ENCODE measurements around the gene SPTBN2.

SPTBN2 gene

DNA sequence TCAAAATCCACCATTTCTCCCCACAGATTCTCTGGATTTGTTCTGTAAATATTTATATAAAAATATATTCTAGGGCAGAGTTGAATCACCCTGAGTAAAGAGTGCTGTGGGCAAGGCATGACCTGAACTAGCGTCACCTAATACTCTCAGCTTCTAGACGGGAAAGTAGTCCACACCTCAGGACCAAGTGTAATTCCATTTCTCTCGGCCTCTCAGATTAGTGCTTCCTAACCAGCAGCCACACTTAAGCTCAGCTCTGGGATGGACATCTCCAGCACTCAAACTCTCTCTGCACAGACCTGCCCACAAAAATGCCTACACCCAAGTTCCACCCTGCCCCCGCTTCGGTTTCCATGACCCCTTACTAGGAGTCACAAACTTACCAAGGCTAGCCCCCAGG, 5.3 kb downstream of the SPTBN2 start:
- no peak for DNase-seq

DNA sequence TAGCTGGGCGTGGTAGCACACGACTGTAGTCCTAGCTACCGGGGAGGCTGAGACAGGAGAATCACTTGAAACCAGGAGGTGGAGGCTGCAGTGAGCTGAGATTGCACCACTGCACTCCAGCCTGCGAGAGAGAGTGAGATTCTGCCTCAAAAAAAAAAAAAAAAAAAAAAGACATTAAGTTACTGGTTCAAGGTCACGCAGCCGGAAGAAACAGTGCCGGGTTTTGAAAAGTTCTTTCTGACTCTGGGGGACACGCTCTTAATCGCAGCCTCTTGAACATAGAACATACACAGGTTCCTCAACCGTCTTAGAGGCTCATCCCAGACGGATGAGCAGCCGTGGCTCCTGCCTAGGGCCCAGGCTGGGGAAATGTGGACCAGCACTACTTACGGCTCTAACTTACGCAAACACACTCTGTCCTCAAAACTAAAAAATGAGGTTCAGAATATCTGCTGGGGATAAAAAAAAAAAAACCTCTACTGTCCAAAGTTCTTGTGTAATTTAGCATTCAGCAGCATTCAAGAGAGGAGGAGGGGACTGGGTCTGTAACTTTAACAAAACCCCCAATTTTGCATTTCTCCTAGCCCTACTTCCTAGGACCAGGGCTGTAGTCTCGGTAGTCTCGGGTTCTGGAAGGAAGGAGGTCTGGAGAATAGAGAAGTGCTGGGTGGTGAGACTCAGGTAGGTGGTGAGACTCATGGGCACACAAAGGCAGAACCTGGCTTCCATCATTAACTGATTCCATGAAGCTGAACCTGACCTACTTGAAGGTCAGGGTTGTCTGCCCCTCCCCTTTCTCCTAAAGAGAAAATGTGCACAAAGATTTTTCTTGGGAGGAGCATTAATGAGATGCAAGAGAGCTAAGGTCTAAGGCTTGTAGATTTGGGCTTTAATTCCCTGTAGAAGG, 6.0 kb downstream of the SPTBN2 start:
- DNase-seq, result no peak

DNA sequence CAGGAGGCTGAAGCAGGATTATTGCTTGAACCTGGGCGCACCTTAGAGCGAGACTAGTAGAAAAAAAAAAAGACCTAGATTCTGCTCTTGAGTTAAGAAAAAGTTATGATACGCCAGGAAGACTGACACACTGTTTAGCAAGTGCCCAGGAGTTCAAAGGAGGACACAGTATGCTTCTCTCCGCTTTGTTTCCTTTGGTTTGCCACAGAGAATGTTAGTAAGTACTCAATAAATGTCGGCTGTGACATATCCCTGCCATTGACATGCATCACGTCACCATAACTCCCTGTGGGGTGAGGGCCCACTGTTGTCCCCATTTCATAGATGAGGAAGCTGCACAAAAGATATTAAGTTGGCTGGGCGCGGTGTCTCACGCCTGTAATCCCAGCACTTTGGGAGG, 7.1 kb downstream of the SPTBN2 start:
- no peak for DNase-seq

DNA sequence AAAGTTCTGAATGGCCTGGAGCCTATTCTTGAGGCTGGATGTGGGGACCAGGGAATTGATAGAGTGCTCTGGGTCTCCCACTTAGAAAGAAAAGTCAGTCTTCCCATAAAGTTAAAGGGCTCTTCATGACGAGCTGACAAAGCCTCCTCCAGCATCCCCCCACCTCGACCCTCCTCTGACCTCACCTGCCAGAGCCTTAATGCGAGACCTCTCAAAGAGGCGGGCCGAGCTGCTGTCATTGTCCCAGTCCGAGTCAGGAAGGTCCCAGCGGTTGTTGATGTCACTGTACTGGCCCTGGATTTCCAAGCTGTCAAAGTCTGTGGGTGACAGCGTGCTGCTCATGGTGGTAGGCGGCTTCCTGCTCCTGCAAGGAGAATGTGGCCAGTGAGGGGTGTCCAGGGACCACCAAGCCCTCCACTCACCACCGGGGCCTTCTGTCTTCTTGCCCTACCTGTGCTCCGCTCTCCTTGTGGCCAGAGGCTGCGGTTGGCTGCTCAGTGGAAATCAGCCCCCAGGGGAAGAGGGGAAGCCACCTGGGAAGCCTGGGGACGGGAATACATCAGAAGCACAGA, 8.0 kb downstream of the SPTBN2 start:
- no peak for DNase-seq

DNA sequence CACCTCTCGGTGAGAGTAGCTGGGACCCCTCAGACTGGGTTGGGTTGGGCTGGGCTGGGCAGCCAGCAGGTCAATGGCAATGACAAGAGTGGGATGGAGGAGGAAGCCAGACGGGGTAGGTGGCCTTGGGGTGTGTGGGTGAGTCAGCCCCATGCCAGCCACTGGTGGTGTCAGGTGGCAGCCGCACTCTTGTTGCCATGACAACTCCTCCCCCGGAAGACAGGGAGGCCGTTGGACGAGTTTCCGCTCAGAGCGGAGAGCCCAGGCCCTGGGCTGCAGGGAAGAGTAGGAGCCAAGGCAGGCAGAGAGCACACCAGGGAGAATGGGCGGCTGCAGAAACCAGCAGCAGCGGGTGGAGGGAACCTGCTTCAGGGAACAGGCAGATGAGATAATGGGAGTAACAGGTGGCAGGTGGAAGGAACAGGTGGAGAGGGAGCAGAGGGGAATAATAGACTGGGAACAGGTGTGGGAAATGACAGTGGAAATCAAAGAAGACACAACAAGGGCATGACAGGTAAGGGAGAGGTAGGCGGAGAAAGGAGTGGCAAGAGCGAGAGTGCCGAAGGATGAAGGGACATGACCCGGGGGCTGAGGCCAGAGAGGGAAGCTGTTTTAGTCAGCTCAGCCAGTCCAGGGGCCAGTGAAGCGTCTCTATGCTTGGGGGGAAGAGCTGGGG, 8.7 kb downstream of the SPTBN2 start:
- DNase-seq, result no peak

DNA sequence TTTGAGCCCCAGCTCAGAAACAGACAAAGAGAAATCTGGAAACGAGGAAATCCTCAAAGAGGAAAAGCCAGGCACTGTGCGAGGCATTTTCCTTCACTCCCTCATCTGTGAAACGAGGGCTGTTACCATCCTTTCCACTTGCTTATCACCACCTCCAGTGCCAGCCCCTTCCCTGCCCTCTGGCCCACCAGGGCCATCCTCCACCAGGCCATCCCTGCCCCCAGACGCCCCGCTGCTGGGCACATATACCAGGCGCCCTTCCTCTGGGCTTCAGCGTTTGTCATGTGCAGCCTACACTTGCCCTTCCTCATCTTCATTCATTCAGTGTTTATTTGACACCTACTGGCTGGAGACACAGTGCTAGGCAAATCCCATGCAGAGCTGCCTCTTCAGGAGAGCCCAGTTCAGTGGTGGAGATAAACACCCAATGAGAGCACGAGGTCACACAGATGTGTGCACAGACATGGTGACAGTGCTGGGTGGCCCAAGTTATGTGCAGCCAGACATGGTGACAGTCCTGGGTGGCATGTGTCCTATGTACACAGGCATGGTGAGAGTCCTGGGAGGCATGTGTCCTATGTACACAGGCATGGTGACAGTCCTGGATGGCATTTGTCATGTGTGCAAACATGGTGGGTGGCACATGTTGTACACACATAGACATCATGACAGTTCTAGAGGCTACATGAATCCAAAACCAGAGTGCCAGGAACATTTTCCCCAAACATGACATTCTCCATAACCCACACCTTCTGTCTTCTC, 9.7 kb downstream of the SPTBN2 start:
- DNase-seq, result no peak

DNA sequence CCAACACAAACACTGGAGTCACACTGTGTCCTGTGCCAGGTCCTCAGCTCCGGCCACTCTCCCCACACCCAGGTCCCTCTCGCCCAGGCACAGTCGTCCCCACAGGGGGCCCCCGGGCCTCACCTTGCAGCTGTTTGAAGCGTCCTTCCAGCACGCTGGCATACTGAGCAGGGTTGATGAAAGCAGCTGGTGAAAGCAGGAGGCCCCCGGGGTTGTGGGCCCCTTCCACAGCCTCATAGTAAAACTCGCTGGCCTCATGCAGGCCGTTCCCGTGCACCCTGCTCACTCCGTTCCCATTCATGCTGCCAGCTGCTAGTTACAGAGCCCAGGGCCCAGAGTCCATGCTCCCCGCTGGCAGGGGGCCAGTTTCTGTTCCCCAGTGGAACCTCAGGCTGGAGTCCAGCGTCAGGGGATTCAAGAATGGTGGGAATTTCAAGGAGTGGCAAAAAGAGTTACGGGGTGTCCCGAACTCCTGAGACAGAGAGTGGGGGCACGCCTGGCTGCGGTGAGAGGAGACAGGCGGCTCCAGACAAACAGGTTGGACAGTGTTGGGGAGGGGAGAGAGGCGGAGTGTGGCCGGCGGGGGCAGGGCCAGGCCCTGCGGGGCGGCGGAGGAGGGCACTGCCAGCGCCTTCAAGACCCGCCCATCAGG, 10.6 kb downstream of the SPTBN2 start:
- DNase-seq, result no peak

DNA sequence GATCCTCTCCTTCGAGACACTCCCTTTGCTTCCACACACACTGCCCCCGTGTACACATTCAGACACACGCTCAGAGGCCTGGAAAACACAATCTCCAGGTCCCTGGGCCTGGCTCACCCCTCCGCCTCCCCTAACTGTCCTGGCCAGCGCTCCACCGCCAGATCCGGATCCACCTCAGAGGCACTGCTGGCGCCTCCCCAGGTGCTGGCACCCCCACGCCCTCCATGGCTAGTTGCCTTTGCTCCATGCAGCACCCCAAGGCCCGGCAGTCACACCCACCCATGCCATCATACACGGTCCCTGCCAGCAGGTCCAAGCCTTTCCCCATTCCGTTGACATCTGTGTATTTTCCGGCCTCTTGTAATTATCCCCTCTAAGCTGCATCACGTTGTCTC, 11.1 kb downstream of the SPTBN2 start:
- no peak for DNase-seq

DNA sequence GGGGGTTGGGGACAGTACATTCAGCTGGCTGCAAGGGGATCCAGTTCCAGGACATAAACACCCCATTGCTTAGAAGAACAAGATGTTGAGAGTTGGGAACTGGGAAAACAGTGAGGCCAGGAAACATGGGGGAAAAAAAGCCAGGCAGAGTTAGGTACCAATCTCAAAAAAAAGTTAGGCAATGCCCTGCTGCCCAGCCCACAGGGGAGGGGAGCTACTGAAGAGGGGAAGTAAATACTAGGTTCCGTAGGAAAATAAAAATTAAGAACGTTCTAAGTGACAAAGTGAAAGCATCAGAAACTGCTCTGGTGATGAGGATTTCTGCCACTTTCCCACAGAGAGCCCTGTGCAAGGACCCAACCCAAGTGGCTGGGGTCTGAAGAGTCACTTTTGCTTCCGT, 12.0 kb downstream of the SPTBN2 start:
- DNase-seq, result no peak

DNA sequence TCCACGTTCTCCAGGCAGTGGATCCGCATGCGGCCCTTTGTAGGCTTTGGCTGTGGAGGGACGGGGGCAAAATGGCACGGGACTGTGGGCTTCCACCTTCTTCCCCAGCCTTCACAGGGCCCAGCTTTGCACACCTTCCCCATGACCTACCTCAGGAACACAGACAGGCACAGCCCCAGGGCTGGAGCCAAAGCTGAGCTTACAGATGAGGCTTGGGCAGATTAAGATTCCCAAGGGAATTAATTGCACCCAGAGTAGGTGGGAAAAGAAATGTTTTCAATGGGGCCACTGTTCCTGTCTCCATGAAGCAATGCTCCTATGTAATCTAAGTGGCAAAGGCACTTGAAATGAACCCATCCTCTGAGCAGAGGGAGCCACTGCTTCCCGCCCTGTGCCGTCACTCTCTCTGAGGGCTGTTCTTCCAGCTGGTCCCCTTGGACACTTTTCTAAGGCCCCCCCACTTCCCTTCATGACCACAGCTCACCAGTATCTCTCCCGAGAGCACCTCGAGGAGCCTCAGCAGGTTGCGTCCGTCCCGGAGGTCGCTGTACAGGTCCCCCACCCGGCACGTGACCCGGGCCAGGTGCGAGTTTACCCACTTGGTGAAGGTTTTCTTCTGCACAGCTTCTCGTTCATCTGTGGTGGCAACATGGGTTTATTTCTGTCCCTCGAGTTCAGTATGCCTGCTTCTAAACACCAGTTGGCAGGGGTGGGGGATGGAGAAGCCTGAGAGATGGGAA, 13.5 kb downstream of the SPTBN2 start:
- no peak for DNase-seq

DNA sequence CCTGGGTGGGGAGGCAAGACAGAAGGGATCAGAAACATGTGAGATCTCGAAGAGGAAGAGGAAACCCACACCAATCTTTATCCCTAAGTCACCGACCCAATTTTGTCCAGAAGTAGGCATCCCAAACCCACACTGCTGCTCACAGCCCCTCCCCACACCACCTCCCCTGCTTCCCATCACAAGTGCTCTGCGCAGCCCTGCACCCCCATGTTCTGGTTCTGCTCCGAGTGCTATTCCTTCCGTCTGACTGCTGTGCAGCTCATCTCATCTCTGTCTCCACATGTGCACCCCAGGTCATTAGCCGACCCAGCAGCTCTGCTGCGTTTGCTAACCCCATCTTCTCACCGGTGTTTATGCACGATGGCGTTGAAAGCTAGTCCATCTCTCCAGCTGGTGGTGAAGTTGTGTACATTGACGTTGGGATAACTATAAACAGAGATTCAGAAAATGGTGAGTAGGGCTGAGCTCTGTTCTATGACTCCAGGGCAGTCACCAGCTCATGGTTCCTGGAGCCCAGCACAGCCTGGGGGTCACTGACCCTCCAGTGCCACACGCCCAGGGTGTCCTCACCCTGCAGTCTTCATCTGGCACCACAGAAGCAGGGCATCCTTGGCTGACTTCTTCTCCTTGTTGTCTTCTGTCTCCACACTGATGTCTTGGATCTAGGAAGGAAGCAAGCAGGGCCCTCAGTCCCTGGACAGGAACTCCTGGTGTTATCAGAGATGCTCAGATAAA, 15.1 kb downstream of the SPTBN2 start:
- no peak for DNase-seq

DNA sequence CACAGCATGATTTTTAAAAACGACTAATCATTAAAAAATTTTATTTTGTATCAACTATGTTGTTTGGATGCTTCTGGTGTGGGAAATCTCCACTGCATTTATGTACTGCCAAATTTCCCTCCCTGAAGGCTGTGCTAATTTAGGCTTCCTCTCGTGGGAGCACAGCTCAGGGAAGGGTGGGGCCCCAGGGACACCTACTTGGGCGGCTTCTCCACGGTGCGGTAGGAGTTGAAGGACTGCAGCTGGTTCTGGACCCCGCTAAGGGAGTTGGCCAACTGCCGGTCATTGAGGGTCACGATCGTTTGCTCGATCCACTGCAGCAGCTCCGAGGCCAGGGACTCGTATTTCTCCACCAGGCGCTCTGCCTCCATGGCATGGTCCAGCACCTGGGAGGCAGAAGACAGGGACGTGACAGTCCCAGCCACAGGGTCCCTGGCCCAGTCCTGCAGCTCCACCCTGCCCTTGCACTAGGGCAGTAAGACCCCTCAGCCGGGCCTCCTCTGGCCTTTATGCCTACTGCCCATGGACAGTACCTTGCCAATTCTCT, 18.6 kb downstream of the SPTBN2 start:
- no peak for DNase-seq

DNA sequence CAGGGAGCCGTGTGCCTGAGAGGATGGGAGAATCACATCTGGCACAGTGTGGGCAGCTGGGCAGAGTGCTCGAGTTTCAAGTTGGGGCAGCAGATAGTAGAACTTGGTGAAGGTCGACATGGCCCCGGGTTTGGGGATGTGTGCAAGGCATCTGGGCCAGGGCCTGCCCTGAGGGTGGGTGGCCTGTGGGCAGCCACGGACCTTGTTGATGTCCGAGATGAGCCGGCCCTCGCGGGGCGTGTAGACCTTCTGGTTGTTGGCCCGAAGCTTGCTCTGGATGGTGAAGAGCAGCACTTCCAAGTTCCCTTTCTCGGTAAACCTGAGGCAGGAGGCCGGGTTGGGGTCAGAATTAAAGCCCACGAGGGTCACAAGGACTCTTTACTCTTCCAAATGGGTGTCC, 20.3 kb downstream of the SPTBN2 start:
- no peak for DNase-seq

DNA sequence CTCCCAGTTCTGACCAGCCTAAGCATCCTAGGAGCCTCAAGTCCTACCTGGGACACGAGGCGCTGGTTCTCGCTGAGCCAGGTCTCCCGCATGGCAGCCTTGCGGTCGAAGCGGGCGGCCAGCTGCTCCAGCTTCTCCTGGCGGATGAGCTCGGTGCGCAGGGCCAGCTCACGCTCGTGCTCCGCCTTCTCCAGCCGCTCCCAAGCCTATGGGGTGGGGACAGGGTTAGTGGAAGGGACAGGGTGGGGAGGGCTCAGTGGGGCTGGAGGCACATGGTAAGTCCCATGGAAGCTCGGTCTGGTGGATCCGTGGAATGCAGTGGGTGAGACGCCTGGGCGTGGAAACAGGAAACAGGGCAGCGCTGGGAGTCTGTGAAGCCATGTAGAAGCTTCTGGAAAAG, 20.9 kb downstream of the SPTBN2 start:
- no peak for DNase-seq

DNA sequence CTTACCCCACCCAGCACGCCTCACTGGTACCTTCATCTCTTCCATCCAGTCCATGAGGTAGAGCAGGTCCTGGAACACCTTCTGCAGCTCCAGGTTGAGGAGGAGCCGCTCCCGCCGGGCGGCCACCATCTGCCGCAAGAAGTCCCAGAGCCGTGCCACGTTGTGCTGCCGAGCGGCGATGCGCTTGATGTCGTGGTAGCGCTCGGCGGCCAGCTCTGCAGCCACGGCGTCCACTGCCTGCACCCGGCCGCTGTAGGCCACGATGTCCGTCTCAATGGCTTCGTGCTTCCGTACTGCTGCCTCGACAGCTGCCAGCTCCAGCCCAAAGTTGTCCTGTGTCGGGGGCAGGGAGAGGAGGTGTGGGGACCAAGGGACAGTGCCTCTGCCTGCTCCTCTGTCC, 21.5 kb downstream of the SPTBN2 start:
- DNase-seq, result no peak

DNA sequence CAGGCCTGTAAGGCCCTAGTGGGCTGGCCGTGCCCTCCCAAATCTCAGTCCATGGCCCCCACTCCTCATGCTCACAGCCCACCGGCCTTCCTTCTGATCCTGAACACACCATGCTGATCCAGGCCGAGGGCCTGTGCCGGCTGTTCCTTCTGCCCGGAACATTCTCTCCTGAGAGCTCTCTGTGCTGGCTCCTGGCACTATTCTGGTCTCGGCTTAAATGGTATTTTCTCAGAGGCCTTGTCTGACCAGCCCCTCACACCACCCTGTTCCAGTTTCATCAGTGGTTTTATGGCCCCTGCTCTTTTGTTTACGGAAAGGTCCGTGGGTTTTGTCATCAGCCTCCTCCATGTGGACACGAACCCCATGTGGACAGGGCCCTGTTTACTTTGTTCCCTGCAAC, 22.0 kb downstream of the SPTBN2 start:
- DNase-seq, result no peak

DNA sequence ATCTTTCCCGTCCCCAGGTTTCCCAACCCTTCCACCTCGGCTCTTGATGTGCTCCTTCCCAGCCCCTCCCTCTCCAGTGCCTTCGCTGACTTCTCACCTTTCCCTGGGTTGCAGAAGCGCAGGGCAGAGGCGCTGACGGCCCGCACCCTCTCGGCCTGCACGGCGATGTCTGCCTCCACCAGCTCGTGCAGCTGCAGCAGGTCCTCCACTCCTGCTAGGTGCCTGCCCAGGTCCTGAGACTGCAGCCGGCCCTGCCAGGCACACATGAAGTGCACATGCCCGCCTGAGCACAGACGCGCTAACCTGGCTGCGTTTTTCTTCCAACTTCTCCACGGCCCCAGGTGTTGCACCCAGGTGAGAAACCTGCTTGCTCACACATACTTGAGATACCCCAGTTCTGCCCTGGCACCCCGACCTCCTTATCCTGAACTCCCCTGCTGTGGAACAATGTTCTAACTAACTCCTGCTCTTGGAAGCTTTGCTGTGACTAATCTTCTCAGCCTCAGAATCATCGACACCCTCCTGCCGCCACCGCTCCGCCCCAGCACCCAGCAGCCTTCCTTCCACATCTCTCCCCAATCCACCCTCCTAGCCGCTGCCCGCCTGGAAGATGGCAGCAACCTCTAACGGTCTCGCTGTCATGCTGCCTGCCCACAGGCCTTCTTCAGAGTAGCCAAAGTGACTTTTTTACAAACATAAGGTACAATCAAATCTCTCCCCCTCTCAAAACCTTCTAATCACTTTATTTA, 23.3 kb downstream of the SPTBN2 start:
- no peak for DNase-seq

DNA sequence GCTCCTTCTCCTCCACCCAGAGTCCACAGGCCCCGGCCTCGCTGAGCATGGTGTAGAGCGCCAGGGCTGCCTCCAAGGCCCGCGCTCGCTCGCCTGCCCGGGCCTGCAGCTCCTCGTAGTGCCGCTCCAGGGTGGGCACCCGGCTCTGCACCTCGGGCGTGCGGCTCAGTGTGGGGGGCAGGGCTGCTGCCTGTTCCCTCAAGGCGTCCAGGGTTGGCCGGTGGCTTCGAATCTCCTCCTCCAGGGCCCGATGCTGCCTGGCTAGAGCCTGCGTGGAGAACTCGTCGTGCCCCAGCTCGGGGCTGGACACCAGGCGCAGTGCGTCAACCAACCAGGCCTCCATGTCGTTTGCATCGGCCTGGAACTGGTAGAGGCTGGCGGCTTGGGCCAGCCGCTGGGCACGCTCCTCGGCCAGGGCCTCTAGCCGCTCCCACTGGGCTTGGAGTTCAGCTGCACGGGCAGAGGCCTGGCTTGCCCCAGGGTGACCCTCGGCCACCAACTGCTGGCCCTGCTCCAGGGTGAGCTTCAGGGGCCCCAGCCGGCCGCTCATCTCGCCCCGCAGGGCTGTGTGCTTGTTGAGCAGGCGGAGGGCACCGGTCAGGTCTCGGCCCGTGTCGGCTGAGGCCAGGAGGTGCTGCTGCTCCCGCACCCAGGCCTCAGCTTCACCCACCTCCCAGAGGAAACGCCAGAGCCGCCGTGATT, 24.2 kb downstream of the SPTBN2 start:
- DNase-seq, result no peak

DNA sequence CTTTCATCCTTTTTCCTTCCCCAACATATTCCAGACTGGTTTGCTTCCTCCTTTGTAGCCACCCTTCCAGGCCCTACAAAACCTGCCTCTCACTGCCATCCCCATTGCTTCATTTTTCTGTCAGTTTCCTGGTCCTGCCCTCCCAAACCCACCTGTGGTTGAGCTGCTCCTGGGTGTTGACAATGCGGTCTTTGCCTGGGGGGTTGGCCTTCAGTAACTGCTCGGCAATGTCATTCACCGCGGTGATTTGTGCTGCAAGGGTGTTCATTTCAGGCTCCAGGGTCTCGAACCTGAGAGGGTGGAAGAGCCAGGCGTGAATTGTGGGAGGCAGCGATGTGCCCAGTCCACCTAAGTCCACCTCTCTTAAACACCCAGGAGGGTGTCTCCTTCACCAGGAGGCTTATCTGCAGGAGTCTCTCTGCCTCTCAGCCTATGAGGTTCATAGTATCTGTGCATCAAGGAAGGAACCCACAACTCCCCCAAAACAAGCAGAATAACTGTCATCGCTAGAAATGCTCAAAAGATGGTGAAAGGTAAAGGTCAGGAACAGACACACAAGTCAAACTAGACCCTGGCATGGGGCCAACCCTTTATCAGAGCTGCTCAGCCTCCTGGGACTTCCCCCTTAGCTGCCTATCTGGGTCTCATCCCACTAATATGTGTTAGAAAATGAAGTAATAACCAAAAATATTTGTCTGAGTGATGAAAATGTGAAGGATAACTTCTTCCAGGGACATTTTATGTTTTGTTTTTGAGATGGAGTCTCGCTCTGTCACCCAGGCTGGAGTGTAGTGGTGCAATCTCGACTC, 27.4 kb downstream of the SPTBN2 start:
- DNase-seq, result no peak

Measured in KG1 (cell line).